ENCODE data around the gene CGB8.

- no peak for TF ChIP-seq CTCF (IDR thresholded peaks at IDR 0.05)
- no peak for TF ChIP-seq POLR2A (IDR thresholded peaks at IDR 0.05)
Observed at GRCh38 chr19:49006905-49007304, 42.0 kb downstream of the CGB8 start.
